GM12864 (cell line): Measurements from ENCODE around the gene PARD3B.

Experiments
- DNase-seq: peaks from one replicate; pipeline ENCODE4 v3.0.0-alpha.2; 2011; ENCODE audit warnings: low read depth
- H3K4me3 ChIP-seq: 2 replicates; pipeline ENCODE4 v1.5.1; 2011; ENCODE audit warnings: mild to moderate bottlenecking, low read depth, low read length, control low read depth
- TF ChIP-seq, protein P1 (sequence below): IDR thresholded peaks from 2 replicates; pipeline ENCODE4 v1.5.1; 2011; ENCODE audit warnings: low read depth, mild to moderate bottlenecking, moderate library complexity, low read length, control low read depth, inconsistent platforms; ENCODE audit errors: missing control alignments

The PARD3B gene

DNA sequence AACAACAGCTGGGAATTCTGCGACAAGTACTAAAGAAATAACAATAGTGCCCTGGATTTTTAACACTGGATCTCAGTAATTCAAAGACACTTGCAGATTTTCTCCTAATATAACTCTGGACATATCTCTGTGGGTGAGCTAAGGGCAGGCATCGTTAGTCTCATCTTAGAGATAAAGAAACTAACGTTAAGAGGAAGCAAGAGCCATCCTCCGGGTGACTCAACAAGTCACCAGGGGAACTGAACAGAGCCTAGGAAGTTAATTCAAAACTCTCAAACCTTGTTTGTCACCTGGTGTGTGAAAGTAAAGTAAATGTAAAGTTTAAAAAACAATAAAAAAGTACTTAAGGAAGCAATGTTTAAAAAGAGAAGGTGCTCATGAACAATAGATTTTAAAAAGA, 1095.4 kb downstream of the PARD3B start:
- no peak for DNase-seq
- TF ChIP-seq, protein P1, sequence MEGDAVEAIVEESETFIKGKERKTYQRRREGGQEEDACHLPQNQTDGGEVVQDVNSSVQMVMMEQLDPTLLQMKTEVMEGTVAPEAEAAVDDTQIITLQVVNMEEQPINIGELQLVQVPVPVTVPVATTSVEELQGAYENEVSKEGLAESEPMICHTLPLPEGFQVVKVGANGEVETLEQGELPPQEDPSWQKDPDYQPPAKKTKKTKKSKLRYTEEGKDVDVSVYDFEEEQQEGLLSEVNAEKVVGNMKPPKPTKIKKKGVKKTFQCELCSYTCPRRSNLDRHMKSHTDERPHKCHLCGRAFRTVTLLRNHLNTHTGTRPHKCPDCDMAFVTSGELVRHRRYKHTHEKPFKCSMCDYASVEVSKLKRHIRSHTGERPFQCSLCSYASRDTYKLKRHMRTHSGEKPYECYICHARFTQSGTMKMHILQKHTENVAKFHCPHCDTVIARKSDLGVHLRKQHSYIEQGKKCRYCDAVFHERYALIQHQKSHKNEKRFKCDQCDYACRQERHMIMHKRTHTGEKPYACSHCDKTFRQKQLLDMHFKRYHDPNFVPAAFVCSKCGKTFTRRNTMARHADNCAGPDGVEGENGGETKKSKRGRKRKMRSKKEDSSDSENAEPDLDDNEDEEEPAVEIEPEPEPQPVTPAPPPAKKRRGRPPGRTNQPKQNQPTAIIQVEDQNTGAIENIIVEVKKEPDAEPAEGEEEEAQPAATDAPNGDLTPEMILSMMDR: no peak
- H3K4me3 ChIP-seq: no peak overlapping the region

DNA sequence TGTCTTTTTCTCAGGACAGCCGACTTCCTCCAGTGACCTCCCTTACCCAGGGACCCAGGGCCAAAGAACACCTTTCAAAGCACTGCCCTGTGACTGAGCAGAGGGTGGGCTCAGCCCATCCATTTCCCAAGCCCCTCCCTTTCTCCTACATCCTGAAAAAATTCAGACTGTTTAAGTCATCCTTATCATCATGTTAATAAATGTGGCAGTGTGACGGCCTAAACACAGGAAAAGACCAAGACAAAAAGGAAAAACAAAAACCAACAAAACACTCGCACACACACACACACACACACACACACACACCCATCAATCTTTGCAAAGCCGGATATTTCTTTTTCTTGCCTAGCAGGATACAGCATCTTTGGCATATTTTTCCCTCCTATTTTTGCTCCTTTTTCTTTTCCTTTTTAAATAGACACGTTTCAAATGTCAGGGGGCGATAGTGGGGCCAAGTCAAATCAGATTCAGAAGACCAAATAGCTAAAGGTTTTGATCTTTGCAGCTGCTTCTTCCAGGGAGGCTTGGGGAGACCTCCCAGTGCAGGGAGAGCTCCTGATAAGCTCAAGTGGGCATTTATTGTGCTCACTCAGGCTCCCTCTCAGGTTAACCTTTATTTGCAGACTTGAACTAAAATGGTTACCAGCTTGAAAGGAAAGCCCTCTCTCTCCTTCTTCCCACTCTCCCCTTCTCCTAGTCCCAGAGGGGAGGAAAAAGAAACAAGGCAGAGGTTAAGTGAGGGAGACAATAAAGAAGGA, 1097.5 kb downstream of the PARD3B start:
- no peak for DNase-seq
- H3K4me3 ChIP-seq: no peak overlapping the region
- TF ChIP-seq, protein P1: no peak

DNA sequence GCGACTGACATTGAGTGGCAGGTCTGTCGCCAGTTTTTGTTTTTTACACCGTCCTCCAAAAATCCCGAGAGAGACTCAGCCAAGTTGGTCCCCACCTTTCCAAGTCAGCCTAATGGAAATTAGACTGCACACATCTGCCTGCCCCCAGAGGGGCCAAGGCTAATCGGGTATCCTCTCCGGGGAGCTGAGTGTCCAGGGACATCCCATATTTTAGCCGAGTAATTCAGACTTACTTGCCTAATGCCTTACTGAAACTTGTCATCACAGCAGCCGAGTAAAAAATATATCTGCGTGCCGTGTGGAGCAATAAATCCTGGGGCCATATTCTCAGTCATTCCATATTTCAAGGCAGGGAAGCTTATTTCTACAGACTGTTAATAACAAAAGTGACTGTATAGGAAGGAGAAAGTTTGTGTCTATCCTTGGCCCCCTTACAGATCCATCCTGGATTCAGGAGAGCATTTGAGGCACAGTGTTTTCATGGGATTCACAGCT, 1098.2 kb downstream of the PARD3B start:
- no peak overlapping the region for H3K4me3 ChIP-seq
- TF ChIP-seq, protein P1: no peak
- DNase-seq: no peak

DNA sequence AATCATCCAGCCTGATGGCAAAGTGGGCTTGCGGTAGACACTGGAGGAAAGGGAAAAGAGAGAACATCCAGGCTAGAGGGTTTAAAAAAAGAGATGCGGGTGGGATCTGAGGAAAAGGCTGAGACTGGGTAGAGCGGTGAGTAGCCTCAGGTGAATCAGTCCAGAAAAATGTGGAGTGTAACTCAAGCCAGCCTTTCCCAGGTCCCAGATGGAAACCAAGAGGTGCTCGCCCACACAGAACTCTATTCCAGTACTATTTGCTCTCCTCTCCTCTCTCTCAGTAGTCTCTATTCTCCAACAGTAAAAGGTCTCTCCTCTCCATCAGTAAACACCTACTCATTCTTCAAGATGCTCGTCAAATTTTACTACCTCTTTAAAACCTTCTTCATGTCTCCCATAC, 1098.7 kb downstream of the PARD3B start:
- TF ChIP-seq, protein P1: no peak
- DNase-seq: no peak
- no peak overlapping the region for H3K4me3 ChIP-seq

DNA sequence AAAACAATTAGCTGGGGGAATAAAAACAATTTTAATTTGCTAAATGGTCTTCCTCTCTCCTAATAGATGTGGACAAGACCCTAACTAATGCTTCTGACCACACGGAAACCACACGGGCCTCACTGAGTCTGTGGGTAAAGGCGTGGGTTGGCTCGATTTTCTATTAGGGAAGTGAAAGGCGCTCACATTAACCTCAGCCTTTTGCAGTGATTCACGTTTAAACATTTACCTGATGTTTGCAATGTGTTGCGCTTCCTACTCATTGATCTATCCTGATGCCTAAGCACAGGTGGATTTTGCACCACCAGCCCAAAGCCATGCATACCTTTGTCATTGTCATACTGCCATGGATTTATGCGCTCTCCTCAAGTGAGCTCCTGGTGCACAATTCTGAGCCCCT, 1101.4 kb downstream of the PARD3B start:
- peak; percentile 35 for DNase-seq
- TF ChIP-seq, protein P1: no peak

DNA sequence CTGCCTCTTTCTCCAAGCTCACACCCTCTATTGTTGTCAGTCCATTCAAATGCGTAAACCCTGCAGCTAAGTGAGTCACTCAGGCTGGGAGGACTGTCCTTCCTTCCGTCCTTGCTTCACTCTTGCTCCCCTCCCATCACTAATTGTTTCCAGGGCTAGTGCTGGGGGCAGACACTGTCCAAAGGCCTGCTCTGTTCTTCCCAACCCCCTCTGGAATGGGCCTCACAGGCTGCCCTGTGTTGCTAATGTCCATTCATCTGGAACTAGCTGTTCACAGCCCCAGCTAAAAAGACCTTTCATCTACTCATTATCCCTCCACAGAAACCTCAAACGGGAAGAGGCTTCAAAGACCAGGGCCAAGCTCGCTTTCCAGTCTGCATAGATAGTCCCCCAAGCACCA, 1105.2 kb downstream of the PARD3B start:
- no peak overlapping the region for H3K4me3 ChIP-seq
- TF ChIP-seq, protein P1: no peak
- DNase-seq: no peak

More for the DNA sequence above, 1101.4 kb downstream of the PARD3B start:
- H3K4me3 ChIP-seq: no peak overlapping the region

DNA sequence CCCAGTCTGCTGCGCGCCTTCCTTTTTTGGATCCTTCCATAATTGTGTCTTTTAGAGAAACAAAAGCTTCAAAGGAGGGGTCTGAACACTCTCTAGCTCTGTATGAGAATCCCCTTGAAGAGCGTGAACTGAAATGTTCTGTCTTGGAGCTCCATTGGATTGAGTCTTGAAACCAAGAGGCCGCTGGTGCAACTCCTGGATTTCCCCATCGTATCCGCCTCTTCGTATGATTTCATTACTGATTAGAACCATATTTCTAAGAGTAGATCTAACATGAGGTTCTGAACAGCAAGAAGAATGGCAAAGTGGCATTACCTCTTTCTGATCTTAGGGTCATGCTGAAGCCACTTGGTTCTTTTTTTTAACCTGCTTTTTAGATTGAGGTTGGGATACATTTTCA, 1105.7 kb downstream of the PARD3B start:
- TF ChIP-seq, protein P1: no peak
- no peak for DNase-seq
- no peak overlapping the region for H3K4me3 ChIP-seq
